HUES6 (cell line): Measurements from ENCODE around the gene GPR152.
"Not testable (repeated sequence)": the region's sequence is repeated elsewhere in the genome, so short reads cannot be mapped to it uniquely, and the experiment has no call there.

Experiments used
- H3K27ac ChIP-seq: 2 replicates; pipeline ENCODE4 v1.7.0; 2013; ENCODE audit warnings: low read depth, mild to moderate bottlenecking, low read length, inconsistent platforms
- H3K27me3 ChIP-seq: 2 replicates; pipeline ENCODE4 v1.6.1; 2013; ENCODE audit warnings: low read length; ENCODE audit not compliant: control insufficient read depth, insufficient read depth
- H3K36me3 ChIP-seq: 2 replicates; pipeline ENCODE4 v1.6.1; 2013; ENCODE audit warnings: low read length; ENCODE audit not compliant: control insufficient read depth, insufficient read depth
- H3K4me1 ChIP-seq: 2 replicates; pipeline ENCODE4 v1.6.1; 2013; ENCODE audit warnings: low read length; ENCODE audit not compliant: control insufficient read depth, insufficient read depth
- H3K4me3 ChIP-seq: 2 replicates; pipeline ENCODE4 v1.5.1; 2013; ENCODE audit warnings: low read depth, low read length
- H3K9ac ChIP-seq: one replicate; pipeline ENCODE4 v1.6.1; 2013; ENCODE audit warnings: mild to moderate bottlenecking, low read length
- H3K9me3 ChIP-seq: 2 replicates; pipeline ENCODE4 v1.6.1; 2013; ENCODE audit warnings: low read depth, low read length; ENCODE audit not compliant: control insufficient read depth, insufficient read depth

Gene GPR152

DNA sequence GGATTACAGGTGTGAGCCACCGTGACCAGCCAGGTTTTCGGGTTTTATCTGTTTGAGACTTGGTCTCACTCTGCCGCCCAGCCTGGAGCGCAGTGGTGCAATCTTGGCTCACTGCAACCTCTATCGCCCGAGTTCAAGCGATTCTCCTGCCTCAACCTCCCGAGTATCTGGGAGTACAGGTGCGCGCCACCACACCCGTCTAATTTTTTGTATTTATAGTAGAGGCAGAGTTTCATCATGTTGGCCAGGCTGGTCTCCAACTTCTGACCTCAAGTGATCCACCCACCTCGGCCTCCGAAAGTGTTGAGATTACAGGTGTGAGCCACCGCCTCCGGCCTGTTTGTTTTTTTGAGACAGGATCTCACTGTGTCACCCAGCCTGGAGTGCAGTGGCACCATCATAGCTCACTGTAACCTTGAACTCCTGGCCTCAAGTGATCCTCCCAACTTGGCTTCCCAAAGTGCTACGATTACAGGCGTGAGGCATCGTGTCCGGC is 25.1 kb downstream of the GPR152 start:
- not testable (repeated sequence) for H3K27me3 ChIP-seq, H3K4me1 ChIP-seq, H3K9me3 ChIP-seq, H3K27ac ChIP-seq
- Histone ChIP-seq H3K9ac (peak overlapping the region; percentile 26), H3K36me3 (peaks cover 22% of the 10 kb centered on the region), H3K4me3 (peak overlapping the region; percentile 99)

GRCh38 chr11:67423891-67424613 is 28.5 kb downstream of the GPR152 start:
- H3K9me3 ChIP-seq, result no peaks in the 10 kb centered on the region
- H3K9ac ChIP-seq, result no peak overlapping the region
- peaks cover 14% of the 10 kb centered on the region; the same call in 1 of the 2 replicates for H3K27me3 ChIP-seq
- H3K36me3 ChIP-seq, result no peaks in the 10 kb centered on the region
- H3K27ac ChIP-seq, result no peak overlapping the region
- peaks cover 7% of the 10 kb centered on the region; the same call in 1 of the 2 replicates for H3K4me1 ChIP-seq
- no peak overlapping the region for H3K4me3 ChIP-seq

DNA sequence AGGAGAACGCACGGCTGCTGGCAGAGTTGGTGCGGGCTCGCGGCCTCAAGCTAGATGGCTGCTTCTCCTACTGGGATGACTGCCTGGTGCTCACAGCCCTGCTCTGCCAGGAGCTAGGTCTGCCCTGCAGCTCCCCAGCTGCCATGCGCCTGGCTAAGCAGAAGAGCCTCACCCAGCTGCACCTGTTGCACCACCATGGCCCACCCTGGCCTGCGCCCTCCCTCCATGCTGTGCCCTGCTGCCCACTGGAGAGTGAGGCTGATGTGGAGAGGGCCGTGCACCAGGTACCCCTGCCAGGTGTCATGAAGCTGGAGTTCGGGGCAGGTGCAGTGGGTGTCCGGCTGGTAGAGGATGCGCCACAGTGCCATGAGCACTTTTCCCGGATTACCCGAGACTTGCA is 29.1 kb downstream of the GPR152 start:
- Histone ChIP-seq H3K27me3 (peaks cover 16% of the 10 kb centered on the region; the same call in 1 of the 2 replicates), H3K9ac (no peak overlapping the region), H3K27ac (no peak overlapping the region), H3K4me3 (no peak overlapping the region), H3K36me3 (no peaks in the 10 kb centered on the region), H3K4me1 (peaks cover 7% of the 10 kb centered on the region; the same call in 1 of the 2 replicates), H3K9me3 (no peaks in the 10 kb centered on the region)

- Histone ChIP-seq H3K9me3 (no peaks in the 10 kb centered on the region), H3K4me3 (no peak overlapping the region), H3K27ac (no peak overlapping the region), H3K27me3 (peaks cover 16% of the 10 kb centered on the region; the same call in 1 of the 2 replicates), H3K36me3 (no peaks in the 10 kb centered on the region), H3K9ac (no peak overlapping the region), H3K4me1 (peaks cover 7% of the 10 kb centered on the region; the same call in 1 of the 2 replicates)
Observed at GRCh38 chr11:67422891-67423290, 29.6 kb downstream of the GPR152 start.

GRCh38 chr11:67421430-67422031 is 31.0 kb downstream of the GPR152 start:
- Histone ChIP-seq H3K9me3 (no peaks in the 10 kb centered on the region), H3K4me3 (peak overlapping the region; percentile 73), H3K9ac (no peak overlapping the region), H3K36me3 (no peaks in the 10 kb centered on the region), H3K27ac (no peak overlapping the region), H3K27me3 (peaks cover 16% of the 10 kb centered on the region; the same call in 1 of the 2 replicates), H3K4me1 (peaks cover 13% of the 10 kb centered on the region)

GRCh38 chr11:67420646-67421429 is 31.7 kb downstream of the GPR152 start:
- Histone ChIP-seq H3K36me3 (no peaks in the 10 kb centered on the region), H3K9ac (peak overlapping the region; percentile 66), H3K4me3 (peak overlapping the region; percentile 73), H3K27ac (no peak overlapping the region), H3K9me3 (no peaks in the 10 kb centered on the region), H3K4me1 (peaks cover 18% of the 10 kb centered on the region), H3K27me3 (peaks cover 18% of the 10 kb centered on the region; the same call in 1 of the 2 replicates)

GRCh38 chr11:67420147-67420645 is 32.3 kb downstream of the GPR152 start:
- peak overlapping the region; percentile 73 for H3K4me3 ChIP-seq
- H3K9ac ChIP-seq, result peak overlapping the region; percentile 66

GRCh38 chr11:67419325-67420049 is 33.0 kb downstream of the GPR152 start:
- no peaks in the 10 kb centered on the region for H3K9me3 ChIP-seq
- peaks cover 27% of the 10 kb centered on the region for H3K27me3 ChIP-seq
- H3K4me1 ChIP-seq, result peaks cover 24% of the 10 kb centered on the region
- no peak overlapping the region for H3K4me3 ChIP-seq
- no peak overlapping the region for H3K27ac ChIP-seq
- H3K36me3 ChIP-seq, result no peaks in the 10 kb centered on the region
- no peak overlapping the region for H3K9ac ChIP-seq

More at GRCh38 chr11:67420147-67420645, 32.3 kb downstream of the GPR152 start:
- Histone ChIP-seq H3K27me3 (peaks cover 20% of the 10 kb centered on the region), H3K27ac (no peak overlapping the region), H3K36me3 (no peaks in the 10 kb centered on the region), H3K9me3 (no peaks in the 10 kb centered on the region), H3K4me1 (peaks cover 20% of the 10 kb centered on the region)

GRCh38 chr11:67418476-67419281 is 33.9 kb downstream of the GPR152 start:
- Histone ChIP-seq H3K9me3 (no peaks in the 10 kb centered on the region), H3K4me1 (peaks cover 24% of the 10 kb centered on the region), H3K27me3 (peaks cover 30% of the 10 kb centered on the region), H3K4me3 (no peak overlapping the region), H3K27ac (no peak overlapping the region), H3K36me3 (no peaks in the 10 kb centered on the region), H3K9ac (no peak overlapping the region)

- peaks cover 41% of the 10 kb centered on the region for H3K27me3 ChIP-seq
- H3K27ac ChIP-seq, result no peak overlapping the region
- H3K36me3 ChIP-seq, result no peaks in the 10 kb centered on the region
- no peak overlapping the region for H3K9ac ChIP-seq
- no peak overlapping the region for H3K4me3 ChIP-seq
- no peaks in the 10 kb centered on the region for H3K9me3 ChIP-seq
- peaks cover 24% of the 10 kb centered on the region for H3K4me1 ChIP-seq
Observed at GRCh38 chr11:67417425-67417824, 35.1 kb downstream of the GPR152 start.
